Smooth muscle cell (in vitro differentiated cells): ENCODE data around the gene KCTD16. TPM values are rescaled to one million over a fixed set of nuclear protein-coding genes. Genes with fewer than 3 reads are reported as not detected.
A peak's percentile ranks its signal among the peaks of the same experiment; 100 is the strongest.

Experiments
- DNase-seq: peaks from one replicate; lab custom pipeline; 2025; ENCODE audit not compliant: unreplicated experiment; lab: John Stamatoyannopoulos, UW
- H2AFZ ChIP-seq: fragments of 200-600 bp; sonication (generic); 2 replicates; pipeline ENCODE4 v1.6.0; 2016; ENCODE audit warnings: antibody characterized with exemption, low read depth, mild to moderate bottlenecking
- H3F3A ChIP-seq: fragments of 200-600 bp; sonication (generic); 2 replicates; pipeline ENCODE4 v1.6.0; 2017; ENCODE audit warnings: antibody characterized with exemption, low read depth
- H3K27ac ChIP-seq: fragments of 200-600 bp; sonication (generic); 2 replicates; pipeline ENCODE4 v1.5.1; 2016; ENCODE audit warnings: low read depth, mild to moderate bottlenecking
- H3K27me3 ChIP-seq: fragments of 200-600 bp; sonication (generic); 2 replicates; pipeline ENCODE4 v1.6.1; 2016; ENCODE audit warnings: low read depth, mild to moderate bottlenecking
- H3K36me3 ChIP-seq: fragments of 200-600 bp; sonication (generic); 2 replicates; pipeline ENCODE4 v1.5.1; 2016; ENCODE audit warnings: low read depth
- H3K4me1 ChIP-seq: fragments of 200-600 bp; sonication (generic); 2 replicates; pipeline ENCODE4 v1.5.1; 2016; ENCODE audit warnings: low read depth
- H3K4me2 ChIP-seq: fragments of 200-600 bp; sonication (generic); 2 replicates; pipeline ENCODE4 v1.6.0; 2016; ENCODE audit warnings: mild to moderate bottlenecking
- H3K4me3 ChIP-seq: fragments of 200-600 bp; sonication (generic); 2 replicates; pipeline ENCODE4 v1.5.1; 2016; ENCODE audit warnings: mild to moderate bottlenecking
- H3K79me2 ChIP-seq: fragments of 200-600 bp; sonication (generic); 2 replicates; pipeline ENCODE4 v1.6.0; 2016; ENCODE audit warnings: low read depth, mild to moderate bottlenecking
- H3K9ac ChIP-seq: fragments of 200-600 bp; sonication (generic); 2 replicates; pipeline ENCODE4 v1.6.0; 2016; ENCODE audit warnings: low read depth
- H3K9me3 ChIP-seq: fragments of 200-600 bp; sonication (generic); replicated peaks from 2 replicates; pipeline ENCODE4 v1.5.1; 2016; ENCODE audit warnings: low read depth
- H4K20me1 ChIP-seq: fragments of 200-600 bp; sonication (generic); 2 replicates; pipeline ENCODE4 v1.6.0; 2016; ENCODE audit warnings: low read depth
- CTCF ChIP-seq: fragments of 200-600 bp; sonication (generic); IDR thresholded peaks from 2 replicates; pipeline ENCODE4 v1.5.1; 2017; ENCODE audit warnings: borderline replicate concordance, mild to moderate bottlenecking, antibody characterized with exemption; ENCODE audit not compliant: insufficient read depth, poor library complexity, severe bottlenecking
- WGBS: methylation state at CpG from one replicate; pipeline ENCODE4 v1.1.7; 2016; ENCODE audit warnings: low lambda C conversion rate; 5-methylcytosine and 5-hydroxymethylcytosine counted together
- polyA plus RNA-seq: library from polyadenylated mRNA; unstranded; fragments of >200 nt; fragmentation: Nextera tagmentation; extraction: Ambion mirVana; gene quantifications from 2 replicates; pipeline ENCODE4 v1.2.1, GENCODE V29; 2016
- total RNA-seq: library from RNA; depleted of rRNA; stranded (reverse); fragments of >200 nt; gene quantifications from 2 replicates; pipeline ENCODE4 v1.2.3, GENCODE V29; 2014

Gene KCTD16
- total and polyA plus RNA-seq, 2 experiments from 2014 or later: 1.6 to 11.1 TPM

DNA sequence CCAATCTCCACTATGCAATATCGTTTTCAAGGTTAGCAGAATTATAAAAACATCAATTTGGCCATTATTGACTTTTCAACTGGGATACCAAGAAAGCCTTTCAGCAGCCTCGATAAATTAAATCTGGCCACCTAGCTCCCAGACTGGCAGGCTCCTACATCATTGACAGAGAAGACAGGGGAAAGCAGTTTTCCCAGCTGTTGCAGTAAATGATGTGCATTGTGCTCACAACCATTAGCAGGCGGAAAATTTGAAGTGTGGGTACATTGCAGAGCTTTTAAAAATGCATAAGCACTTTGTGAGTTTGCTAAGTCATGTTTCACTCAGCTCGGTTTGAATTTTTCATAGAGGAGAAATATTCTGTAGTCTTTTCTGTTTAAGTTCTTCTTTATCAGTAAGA lies 297.9 kb downstream of the KCTD16 start:
- Histone ChIP-seq H3K9ac (peak overlapping the region; percentile 63), H3K9me3 (no peaks in the 10 kb centered on the region), H3K4me1 (peaks cover 26% of the 10 kb centered on the region), H3K4me2 (peak overlapping the region; percentile 61), H2AFZ (no peak overlapping the region), H3F3A (peaks cover 28% of the 10 kb centered on the region), H3K36me3 (no peaks in the 10 kb centered on the region), H3K79me2 (peaks cover 4% of the 10 kb centered on the region), H3K27me3 (no peaks in the 10 kb centered on the region), H4K20me1 (no peaks in the 10 kb centered on the region), H3K27ac (peak overlapping the region; percentile 88), H3K4me3 (no peak overlapping the region)
- no peak for DNase-seq
- WGBS: 31% methylated on average over 4 of the region's 4 CpGs
- TF ChIP-seq CTCF: no peak

- 28% methylated on average over 4 of the region's 4 CpGs for WGBS
Observed at GRCh38 chr5:144469106-144469505, 298.4 kb downstream of the KCTD16 start.

DNA sequence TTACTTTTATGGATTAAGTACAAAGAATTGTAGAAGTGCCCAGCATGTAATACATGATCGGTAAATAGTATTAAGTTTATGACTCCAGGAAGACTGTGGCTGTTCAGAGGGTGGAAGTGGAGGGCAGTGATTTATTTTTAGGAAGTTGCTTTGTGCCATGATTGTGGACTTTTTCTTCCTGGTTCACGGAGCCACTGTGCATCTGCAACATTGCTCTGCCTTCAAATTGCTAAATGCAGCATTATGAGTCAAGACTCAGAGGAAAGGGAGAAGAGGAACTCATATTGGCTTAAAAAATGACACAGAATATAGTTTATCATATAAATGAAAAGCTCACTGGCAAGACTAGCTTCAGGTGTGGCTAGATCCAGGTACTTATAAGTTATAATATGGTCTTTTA lies 301.5 kb downstream of the KCTD16 start:
- TF ChIP-seq CTCF: no peak
- no peaks in the 10 kb centered on the region for H4K20me1 ChIP-seq
- no peak overlapping the region for H3K9ac ChIP-seq
- H3F3A ChIP-seq: peaks cover 26% of the 10 kb centered on the region
- no peak overlapping the region for H2AFZ ChIP-seq
- H3K36me3 ChIP-seq: no peaks in the 10 kb centered on the region
- no peaks in the 10 kb centered on the region for H3K27me3 ChIP-seq
- 83% methylated on average over 2 of the region's 2 CpGs for WGBS
- H3K9me3 ChIP-seq: no peaks in the 10 kb centered on the region
- H3K4me3 ChIP-seq: no peak overlapping the region
- H3K27ac ChIP-seq: no peak overlapping the region
- DNase-seq: no peak
- H3K79me2 ChIP-seq: peaks cover 4% of the 10 kb centered on the region
- peaks cover 28% of the 10 kb centered on the region for H3K4me1 ChIP-seq
- H3K4me2 ChIP-seq: no peak overlapping the region

More at GRCh38 chr5:144469106-144469505, 298.4 kb downstream of the KCTD16 start:
- H3K9me3 ChIP-seq: no peaks in the 10 kb centered on the region
- H3K9ac ChIP-seq: peak overlapping the region; percentile 68
- no peaks in the 10 kb centered on the region for H3K36me3 ChIP-seq
- peaks cover 28% of the 10 kb centered on the region for H3F3A ChIP-seq
- peaks cover 4% of the 10 kb centered on the region for H3K79me2 ChIP-seq
- DNase-seq: no peak
- H3K4me3 ChIP-seq: no peak overlapping the region
- H3K4me2 ChIP-seq: peak overlapping the region; percentile 74
- no peak for TF ChIP-seq CTCF
- H3K27ac ChIP-seq: peak overlapping the region; percentile 88
- H4K20me1 ChIP-seq: no peaks in the 10 kb centered on the region
- no peaks in the 10 kb centered on the region for H3K27me3 ChIP-seq
- H2AFZ ChIP-seq: no peak overlapping the region
- H3K4me1 ChIP-seq: peaks cover 26% of the 10 kb centered on the region

DNA sequence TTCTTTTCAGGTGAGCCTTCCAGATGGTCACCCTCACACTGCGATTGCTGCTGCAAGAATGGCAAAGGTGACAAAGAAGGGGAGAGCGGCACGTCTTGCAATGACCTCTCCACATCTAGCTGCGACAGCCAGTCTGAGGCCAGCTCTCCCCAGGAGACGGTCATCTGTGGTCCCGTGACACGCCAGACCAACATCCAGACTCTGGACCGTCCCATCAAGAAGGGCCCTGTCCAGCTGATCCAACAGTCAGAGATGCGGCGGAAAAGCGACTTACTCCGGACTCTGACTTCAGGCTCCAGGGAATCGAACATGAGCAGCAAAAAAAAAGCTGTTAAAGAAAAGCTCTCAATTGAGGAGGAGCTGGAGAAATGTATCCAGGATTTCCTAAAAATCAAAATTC lies 303.0 kb downstream of the KCTD16 start:
- DNase-seq: no peak
- no peaks in the 10 kb centered on the region for H3K36me3 ChIP-seq
- no peak overlapping the region for H2AFZ ChIP-seq
- H3K4me3 ChIP-seq: no peak overlapping the region
- peaks cover 4% of the 10 kb centered on the region for H3K79me2 ChIP-seq
- no peak overlapping the region for H3K9ac ChIP-seq
- H4K20me1 ChIP-seq: no peaks in the 10 kb centered on the region
- H3K4me2 ChIP-seq: no peak overlapping the region
- peaks cover 15% of the 10 kb centered on the region for H3F3A ChIP-seq
- TF ChIP-seq CTCF: no peak
- no peaks in the 10 kb centered on the region for H3K27me3 ChIP-seq
- peaks cover 17% of the 10 kb centered on the region for H3K4me1 ChIP-seq
- WGBS: 95% methylated on average over 13 of the region's 13 CpGs
- no peaks in the 10 kb centered on the region for H3K9me3 ChIP-seq
- no peak overlapping the region for H3K27ac ChIP-seq
